Stimulated activated CD4-positive, alpha-beta T cell treated with anti-CD3 and anti-CD28 coated beads, Interleukin-2, amount 100 ng/mL, for 4 hours (primary cell): ENCODE data around the gene PRKCA.
"Not testable (repeated sequence)": the region's sequence is repeated elsewhere in the genome, so short reads cannot be mapped to it uniquely, and the experiment has no call there.

Experiments used
- DNase-seq: peaks from one replicate; pipeline ENCODE4 v3.0.0-alpha.2; 2020; ENCODE audit warnings: low read depth

The PRKCA gene

DNA sequence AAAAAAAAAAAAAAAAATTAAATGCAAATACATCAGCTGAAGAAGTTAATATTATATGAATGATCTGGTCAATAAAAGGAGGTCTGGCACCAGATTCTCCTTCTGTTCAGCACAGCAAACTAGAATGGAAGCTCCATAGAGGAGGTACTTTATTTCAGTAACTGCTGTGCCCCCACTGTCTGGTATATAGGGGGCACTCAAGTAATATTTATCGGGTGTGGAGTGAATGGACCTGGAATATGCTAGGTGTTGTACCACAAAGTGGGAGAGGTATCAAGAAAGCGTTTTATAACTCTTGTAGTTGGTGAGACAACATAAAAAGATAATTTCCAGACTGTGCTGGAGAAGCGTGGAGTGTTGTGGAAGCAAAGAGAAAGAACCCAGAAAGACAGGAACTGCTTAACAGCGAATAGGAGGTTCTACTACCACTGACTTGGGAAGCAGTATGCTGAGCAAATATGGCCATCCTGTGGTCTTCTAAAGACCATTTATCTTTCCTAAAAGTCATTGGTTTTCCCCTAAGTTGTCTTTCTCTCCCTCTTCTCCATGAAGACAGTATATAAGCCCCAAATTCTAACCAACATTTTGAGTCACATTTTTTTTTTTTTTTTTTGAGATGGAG lies 12.2 kb upstream of the PRKCA start:
- DNase-seq = no peak

DNA sequence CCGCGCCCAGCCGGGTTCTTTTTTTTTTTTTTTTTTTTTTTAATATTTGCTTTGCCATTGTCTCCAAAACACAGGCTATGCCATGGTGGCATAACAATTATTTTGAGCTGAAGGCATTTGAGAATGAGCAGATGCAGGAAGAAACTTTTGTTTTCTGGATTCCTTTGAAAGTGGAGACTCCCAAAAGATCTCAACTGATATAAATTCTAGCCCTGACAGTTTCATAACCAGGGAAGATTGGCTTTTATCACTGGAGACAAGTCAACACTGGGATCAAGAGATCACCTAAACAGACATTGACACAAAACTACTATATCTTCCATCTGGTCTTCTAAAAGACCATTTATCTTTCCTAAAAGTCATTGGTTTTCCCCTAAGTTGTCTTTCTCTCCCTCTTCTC lies 10.1 kb upstream of the PRKCA start:
- no peak for DNase-seq

DNA sequence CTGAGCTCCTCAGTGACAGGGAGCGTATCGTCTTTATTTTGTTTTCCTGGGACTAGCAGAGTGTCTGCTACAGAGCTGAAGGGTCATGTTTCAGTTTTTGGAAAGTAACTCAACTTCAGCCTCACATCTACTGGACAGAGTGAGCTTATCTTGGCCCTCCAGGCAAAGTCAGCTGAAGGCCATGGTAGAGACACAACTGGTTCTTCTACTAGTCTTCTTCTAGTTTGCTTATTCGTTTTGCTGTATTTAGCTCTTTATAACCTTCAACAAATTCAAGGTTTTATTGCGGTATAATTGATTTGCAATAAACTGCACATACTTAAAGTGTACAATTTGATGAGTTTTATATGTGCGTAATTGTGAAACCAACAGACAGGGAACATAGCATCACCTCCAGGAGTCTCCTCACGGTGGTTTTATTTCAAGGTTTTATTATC lies 6.1 kb upstream of the PRKCA start:
- no peak for DNase-seq

DNA sequence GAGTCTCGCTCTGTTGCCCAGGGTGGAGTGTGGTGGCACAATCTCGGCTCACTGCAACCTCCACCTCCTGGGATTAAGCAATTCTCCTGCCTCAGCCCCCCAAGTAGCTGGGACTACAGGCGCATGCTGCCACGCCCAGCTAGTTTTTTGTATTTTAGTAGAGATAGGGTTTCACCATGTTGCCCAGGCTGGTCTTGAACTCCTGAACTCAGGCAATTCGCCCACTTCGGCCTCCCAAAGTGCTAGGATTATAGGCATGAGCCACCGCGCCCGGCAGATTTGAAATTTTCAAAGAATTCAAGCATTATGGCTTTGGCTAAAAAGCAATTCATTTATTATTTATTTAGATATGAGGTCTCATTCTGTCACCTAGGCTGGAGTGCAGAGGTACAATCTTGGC lies 5.0 kb upstream of the PRKCA start:
- DNase-seq = not testable (repeated sequence)

- no peak for DNase-seq
Measured at GRCh38 chr17:66299711-66300110, 2.7 kb upstream of the PRKCA start.

DNA sequence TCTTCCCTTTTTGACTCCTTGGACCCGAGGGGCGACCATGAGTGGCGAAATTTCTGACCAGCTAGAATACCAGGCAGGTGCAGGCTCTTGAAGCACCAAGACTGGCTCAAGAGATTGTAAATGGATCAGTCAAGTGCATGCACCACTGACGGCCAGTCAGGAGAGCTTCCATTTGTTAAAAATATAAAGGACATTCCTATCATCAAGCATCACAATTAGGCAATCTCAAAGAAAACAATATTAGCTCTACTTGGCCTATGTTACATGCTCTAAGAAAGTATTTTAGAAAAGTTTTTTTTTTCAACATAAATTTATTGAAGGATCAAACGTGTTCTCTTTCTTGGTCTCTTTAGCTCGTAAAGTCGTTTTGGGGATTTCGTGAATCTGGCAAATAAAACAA lies 1.5 kb upstream of the PRKCA start:
- no peak for DNase-seq

DNA sequence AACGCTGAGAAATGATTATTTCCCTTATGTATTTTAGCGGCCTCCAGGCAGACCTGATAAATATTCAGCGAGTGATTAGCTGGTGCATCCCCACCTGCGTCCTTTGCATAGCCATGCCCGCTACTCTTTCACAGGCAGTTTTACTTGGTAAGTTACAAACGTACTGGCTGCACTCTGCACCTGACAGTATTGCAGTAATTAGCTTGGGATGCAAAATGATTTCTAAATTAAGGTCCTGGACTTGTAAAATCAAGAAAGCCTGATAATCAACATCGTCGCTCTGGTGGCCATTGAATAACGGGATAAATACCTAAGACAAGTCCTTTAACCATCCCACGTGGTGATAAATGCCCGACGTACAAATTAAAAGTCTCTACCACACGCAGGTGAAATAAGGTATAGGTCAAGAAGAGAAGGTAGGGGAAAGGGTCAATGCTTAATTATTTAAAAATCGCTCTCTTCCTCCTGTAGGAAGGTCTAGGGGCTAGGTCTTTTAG lies 998 bp upstream of the PRKCA start:
- no peak for DNase-seq

GRCh38 chr17:66302761-66303626 lies 581 bp downstream of the PRKCA start:
- DNase-seq = no peak

DNA sequence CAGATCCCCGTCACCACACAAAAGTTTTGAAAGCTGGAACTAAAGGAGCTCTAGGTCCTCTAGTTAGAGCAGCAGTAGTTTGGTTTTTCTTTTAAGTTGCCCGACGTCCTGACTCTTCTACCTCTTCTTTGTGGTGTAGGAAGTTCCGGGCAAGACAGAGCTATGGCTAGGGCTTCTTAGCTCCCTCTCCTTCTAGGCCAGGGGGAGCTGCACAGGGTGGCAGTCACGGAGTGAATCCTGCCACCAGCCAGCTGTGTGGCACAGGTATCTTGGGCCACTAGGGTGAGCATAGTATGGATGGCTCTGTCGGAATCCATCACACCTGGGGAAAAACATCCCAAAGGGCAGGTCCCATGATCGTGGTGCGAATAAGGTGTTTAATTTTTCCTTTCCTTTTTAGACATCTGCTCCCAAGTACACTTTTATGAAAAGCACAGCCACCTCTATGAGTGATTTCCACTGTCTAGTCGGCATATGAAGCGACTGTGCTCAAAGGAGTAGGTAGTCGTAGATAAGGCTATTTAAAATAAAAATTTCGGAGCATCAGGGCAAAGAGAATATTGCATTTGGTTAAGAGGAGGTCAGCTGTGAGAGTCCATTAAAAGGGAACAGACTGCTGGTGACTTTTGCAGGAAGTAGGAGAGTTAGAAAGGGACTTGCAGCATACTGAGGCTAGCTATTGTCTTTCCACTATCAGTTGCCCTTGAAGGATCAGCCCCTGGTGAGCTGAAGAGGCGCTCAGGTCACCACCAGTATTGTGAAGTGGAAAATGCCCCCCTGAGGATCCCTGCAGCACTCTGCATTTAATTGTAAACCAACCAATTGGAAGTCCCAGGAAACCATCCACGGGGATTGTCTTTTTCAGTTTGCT lies 2.1 kb downstream of the PRKCA start:
- no peak for DNase-seq

DNA sequence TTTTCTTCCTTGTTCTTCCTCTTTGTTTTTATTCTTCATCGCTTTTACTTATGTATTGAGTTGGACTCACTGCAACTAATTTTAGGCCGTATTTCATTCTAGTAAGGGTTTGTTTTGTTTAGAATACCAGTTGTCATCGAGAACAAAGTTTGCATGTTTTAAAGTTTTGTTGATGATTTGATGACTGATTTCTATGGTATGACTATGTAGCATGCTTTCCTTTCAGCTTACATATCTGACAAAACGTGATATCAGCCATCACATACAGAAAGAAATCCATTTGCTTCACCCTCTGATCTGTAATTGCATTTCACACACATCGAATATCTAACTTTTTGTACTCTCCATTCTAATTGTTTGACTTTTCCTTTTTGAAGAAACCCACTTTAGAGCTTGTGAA lies 4.0 kb downstream of the PRKCA start:
- DNase-seq = no peak

GRCh38 chr17:66307257-66307656 lies 4.8 kb downstream of the PRKCA start:
- no peak for DNase-seq

DNA sequence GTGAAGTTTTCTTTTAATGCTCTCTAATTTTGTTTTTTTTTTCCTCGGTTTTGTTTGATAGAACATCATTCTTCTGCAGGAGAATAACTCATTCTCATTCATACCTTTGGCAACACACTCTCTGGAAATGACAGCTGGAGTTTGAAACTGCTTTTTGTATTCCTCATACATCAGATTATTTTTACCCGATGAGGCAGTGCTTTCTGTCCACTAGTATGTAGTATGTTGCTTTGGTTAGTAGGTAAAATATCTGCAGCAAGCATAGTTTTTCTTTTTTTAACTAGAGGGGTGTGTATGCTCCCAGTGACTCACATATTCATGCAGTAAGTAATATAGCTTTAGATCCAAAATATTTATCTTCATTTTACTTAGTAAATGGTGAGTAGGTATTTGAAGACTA lies 6.4 kb downstream of the PRKCA start:
- DNase-seq = no peak

GRCh38 chr17:66309793-66310192 lies 7.4 kb downstream of the PRKCA start:
- no peak for DNase-seq

DNA sequence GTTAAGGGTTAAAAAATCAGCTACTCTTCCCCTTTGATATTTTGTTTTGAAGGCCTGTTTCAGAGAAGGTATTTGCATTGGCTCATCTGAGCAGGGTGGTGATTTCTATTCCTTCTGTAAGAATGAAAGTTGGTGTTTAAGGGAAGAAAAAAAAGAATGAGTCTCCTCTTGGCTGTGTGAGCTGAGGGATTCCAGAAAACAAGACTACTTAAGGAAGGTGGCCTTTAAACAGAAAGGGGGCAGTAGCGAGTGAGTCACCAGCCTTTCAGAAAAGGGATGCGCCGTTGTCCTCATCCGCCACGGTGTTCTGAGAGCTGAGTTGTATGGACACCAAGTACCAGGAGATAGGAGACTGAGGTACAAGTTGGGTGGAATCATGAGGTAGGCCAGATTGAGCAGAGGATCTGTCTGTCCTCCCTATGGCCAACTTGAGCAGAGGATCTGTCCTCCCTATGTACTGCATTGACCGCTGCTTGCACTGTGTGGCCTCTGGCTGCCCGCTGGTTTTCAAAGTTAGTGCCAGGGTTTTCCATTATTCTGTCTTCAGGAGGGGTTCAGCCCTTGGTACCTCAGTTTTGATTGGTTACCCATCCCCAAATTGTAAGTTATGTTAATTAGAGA lies 8.2 kb downstream of the PRKCA start:
- DNase-seq = no peak

DNA sequence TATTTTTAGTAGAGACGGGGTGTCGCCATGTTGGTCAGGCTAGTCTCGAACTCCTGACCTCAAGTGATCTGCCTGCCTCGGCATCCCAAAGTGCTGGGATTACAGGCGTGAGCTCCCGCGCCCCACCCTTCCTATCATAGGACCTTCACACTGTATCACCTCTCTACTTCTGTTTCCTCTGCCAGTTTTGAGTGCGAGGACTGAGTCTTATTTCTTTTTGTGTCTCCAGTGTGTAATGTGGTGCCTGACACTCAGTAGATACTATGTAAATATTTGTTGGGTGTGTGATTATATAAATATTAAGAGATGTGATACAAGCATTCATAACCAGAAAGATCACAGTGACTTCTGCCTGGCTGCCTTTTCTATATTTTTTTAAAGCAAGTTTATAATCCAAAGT lies 10.5 kb downstream of the PRKCA start:
- DNase-seq = no peak

DNA sequence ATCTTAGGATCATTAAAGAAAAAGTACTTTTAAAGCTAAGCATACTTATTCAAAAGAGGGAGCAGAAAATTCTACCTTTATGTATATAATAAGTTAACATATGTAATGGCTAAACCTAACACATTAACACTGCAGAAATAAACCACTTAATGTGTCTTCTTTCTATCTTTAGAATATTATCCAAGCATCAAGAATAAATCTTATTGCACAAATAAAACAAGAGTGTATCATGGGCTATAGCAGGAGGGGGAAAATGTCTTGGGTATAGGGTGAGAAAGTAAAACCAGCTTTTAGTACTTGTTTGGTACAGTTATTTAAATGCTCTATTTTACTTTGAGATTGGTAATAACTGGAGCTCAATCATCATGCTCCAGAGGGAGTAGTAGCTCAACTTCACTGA lies 10.9 kb downstream of the PRKCA start:
- DNase-seq = no peak

GRCh38 chr17:66313995-66314659 lies 11.7 kb downstream of the PRKCA start:
- DNase-seq = no peak

GRCh38 chr17:66317629-66318028 lies 15.2 kb downstream of the PRKCA start:
- DNase-seq = no peak

DNA sequence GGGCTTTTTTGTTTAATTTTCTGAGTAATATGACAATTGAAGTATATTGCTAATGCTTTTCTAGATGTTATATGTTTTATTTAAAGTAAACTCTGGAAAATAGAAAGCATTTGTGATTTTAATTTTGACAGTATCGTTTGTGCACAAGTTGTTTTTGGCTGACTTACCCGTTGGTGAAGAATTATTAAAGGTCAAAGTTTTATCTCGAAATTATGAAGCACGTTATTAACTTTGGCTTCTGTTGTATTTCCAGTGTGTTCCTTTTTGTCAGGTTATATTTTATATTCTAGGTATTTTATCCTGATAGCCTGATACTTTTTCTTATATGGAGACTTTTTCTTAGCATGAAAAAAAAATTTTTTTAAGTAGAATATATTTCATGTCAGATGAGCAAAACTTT lies 16.8 kb downstream of the PRKCA start:
- DNase-seq = no peak

GRCh38 chr17:66322764-66323163 lies 20.4 kb downstream of the PRKCA start:
- no peak for DNase-seq

DNA sequence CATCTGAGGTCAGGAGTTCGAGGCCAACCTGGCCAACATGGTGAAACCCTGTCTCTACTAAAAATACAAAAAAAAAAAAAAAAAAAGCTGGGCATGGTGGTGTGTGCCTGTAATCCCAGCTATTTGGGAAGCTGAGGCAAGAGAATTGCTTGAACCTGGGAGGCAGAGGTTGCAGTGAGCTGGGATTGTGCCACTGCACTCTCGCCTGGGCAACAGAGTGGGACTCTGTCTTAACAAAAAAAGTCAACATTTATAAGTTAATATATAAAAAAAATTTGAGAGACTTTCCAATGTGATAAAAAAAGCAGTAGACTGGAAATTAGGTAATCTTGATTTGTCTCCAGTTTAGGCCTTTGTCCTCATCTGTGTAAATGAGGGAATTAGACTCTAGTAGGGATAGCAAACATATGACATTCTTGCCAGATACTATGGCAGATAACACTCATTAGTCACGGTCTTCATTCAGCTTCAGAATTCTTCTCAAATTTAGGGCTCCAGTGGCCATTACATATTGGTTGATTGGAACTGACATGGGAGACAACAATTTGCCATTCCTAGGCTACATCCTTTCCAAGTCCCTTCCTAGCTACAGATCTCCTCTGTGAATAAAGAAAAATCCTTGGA lies 22.1 kb downstream of the PRKCA start:
- DNase-seq = not testable (repeated sequence)
